ENCODE data around the gene TMEM158.

Gene TMEM158

GRCh38 chr3:45207446-45207845 lies 18.6 kb downstream of the TMEM158 start:
- H3K9ac ChIP-seq (ENCODE audit: low read length in 5 of 5) = no peak overlapping the region
- H3K36me3 ChIP-seq (ENCODE audit: control insufficient read depth in 5 of 5, insufficient read depth in 5 of 5, low read length in 5 of 5) = no peaks in the 10 kb centered on the region
- peaks cover 0 to 8% (median 6%) of the 10 kb centered on the region in 5 donors for H3K4me1 ChIP-seq (ENCODE audit: control insufficient read depth in 5 of 5, insufficient read depth in 5 of 5, low read length in 5 of 5)
- no peaks in the 10 kb centered on the region for H3K9me3 ChIP-seq (ENCODE audit: control insufficient read depth in 5 of 5, low read length in 5 of 5)
- H3K4me3 ChIP-seq (ENCODE audit: low read depth in 1 of 5, low read length in 5 of 5) = no peak overlapping the region
- H3K27me3 ChIP-seq (ENCODE audit: control insufficient read depth in 5 of 5, insufficient read depth in 4 of 5, low read length in 5 of 5) = peaks cover 0 to 3% (median 0%) of the 10 kb centered on the region in 5 donors
- no peak overlapping the region for H3K27ac ChIP-seq (ENCODE audit: low read depth, low read length)

DNA sequence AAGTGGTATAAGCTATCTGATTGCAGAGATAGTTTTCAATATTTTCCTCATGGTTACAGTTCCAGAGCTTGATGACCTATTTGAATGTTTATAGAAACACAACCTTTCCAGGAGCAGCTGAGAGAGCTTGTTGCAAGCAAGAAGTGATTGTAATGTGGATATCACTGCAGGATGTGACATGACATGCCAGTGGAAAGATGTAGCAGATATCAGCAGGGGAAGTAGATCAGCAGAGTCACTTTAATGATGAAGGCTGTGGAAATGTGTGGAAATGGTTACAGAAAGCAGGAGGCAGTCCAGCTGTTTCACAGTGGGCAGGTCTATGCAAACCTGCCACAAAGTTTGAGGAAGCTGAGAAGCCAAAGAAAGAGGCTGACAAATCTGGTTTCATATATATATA lies 21.0 kb downstream of the TMEM158 start:
- Histone ChIP-seq H3K4me3 (ENCODE audit: low read depth in 1 of 5, low read length in 5 of 5) (no peak overlapping the region), H3K27me3 (ENCODE audit: control insufficient read depth in 5 of 5, insufficient read depth in 4 of 5, low read length in 5 of 5) (peaks cover 0 to 2% (median 0%) of the 10 kb centered on the region in 5 donors), H3K36me3 (ENCODE audit: control insufficient read depth in 5 of 5, insufficient read depth in 5 of 5, low read length in 5 of 5) (no peaks in the 10 kb centered on the region), H3K9ac (ENCODE audit: low read length in 5 of 5) (no peak overlapping the region), H3K27ac (ENCODE audit: low read depth, low read length) (no peak overlapping the region), H3K4me1 (ENCODE audit: control insufficient read depth in 5 of 5, insufficient read depth in 5 of 5, low read length in 5 of 5) (no peaks in the 10 kb centered on the region), H3K9me3 (ENCODE audit: control insufficient read depth in 5 of 5, low read length in 5 of 5) (no peaks in the 10 kb centered on the region)

DNA sequence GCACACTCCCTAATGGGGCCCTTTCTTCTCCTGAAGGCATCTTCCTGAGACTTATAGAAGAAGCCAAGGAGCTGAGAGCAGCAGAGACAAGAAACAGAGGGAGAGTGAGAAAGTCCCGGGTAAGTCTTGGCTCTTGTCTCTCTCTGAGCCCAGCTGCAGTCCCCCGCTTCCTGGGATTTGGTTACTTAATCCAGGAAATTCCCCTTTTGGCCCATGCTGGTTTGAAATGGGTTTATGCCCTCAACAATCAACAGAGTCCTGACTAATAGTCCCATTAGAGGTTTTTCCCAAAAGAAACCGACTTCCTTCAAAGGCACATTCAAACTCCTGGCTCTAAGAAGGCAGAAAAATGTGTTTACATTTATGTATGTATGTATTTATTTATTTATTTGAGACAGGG lies 22.0 kb downstream of the TMEM158 start:
- Histone ChIP-seq H3K27me3 (ENCODE audit: control insufficient read depth in 5 of 5, insufficient read depth in 4 of 5, low read length in 5 of 5) (peaks cover 0 to 3% (median 0%) of the 10 kb centered on the region in 5 donors), H3K9me3 (ENCODE audit: control insufficient read depth in 5 of 5, low read length in 5 of 5) (no peaks in the 10 kb centered on the region), H3K36me3 (ENCODE audit: control insufficient read depth in 5 of 5, insufficient read depth in 5 of 5, low read length in 5 of 5) (no peaks in the 10 kb centered on the region), H3K4me1 (ENCODE audit: control insufficient read depth in 5 of 5, insufficient read depth in 5 of 5, low read length in 5 of 5) (no peaks in the 10 kb centered on the region), H3K4me3 (ENCODE audit: low read depth in 1 of 5, low read length in 5 of 5) (no peak overlapping the region), H3K9ac (ENCODE audit: low read length in 5 of 5) (no peak overlapping the region), H3K27ac (ENCODE audit: low read depth, low read length) (no peak overlapping the region)

DNA sequence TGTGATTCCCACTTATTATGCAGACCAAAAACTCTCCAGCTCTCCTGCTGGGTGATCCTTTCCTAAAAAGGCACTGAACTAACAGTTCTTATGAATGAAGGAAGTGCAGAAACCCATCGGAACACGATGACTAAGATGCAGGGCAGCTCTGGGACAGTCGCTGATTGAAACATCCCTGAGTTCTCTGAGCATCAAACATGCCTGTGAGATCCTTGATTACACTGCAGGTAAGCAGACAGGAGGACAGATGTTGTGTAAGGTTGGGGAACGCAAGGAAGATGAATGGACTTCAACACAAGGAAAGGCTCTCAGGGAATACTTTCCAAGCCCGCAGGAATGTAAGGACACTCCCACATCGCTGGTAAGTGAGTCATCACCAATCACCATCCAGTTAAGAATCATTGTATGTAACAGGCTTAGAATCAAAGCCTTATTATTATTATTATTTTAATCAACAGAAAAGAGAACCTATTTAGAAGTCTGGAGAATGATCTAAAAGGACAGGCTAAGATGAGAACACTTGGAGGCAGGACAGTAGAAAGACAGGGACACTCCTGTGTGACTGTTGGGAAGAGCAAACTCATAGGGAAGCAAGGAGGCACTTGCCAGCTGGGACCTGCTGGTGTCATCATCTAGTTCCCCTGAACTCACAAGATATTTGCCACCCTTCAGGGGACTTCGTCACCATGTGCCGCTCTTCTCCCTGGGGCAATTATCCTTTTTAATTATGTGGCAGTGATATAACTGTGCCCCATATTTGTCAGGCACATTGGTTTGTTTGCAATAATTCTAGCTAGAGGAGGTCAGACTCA lies 26.0 kb downstream of the TMEM158 start:
- H3K4me3 ChIP-seq (ENCODE audit: low read depth in 1 of 5, low read length in 5 of 5) = no peak overlapping the region
- no peaks in the 10 kb centered on the region for H3K4me1 ChIP-seq (ENCODE audit: control insufficient read depth in 5 of 5, insufficient read depth in 5 of 5, low read length in 5 of 5)
- no peaks in the 10 kb centered on the region for H3K36me3 ChIP-seq (ENCODE audit: control insufficient read depth in 5 of 5, insufficient read depth in 5 of 5, low read length in 5 of 5)
- H3K27me3 ChIP-seq (ENCODE audit: control insufficient read depth in 5 of 5, insufficient read depth in 4 of 5, low read length in 5 of 5) = peaks cover 0 to 3% (median 0%) of the 10 kb centered on the region in 5 donors
- H3K27ac ChIP-seq (ENCODE audit: low read depth, low read length) = no peak overlapping the region
- H3K9ac ChIP-seq (ENCODE audit: low read length in 5 of 5) = no peak overlapping the region
- H3K9me3 ChIP-seq (ENCODE audit: control insufficient read depth in 5 of 5, low read length in 5 of 5) = no peaks in the 10 kb centered on the region

- Histone ChIP-seq H3K27me3 (ENCODE audit: control insufficient read depth in 5 of 5, insufficient read depth in 4 of 5, low read length in 5 of 5) (peaks cover 0 to 3% (median 0%) of the 10 kb centered on the region in 5 donors), H3K4me1 (ENCODE audit: control insufficient read depth in 5 of 5, insufficient read depth in 5 of 5, low read length in 5 of 5) (no peaks in the 10 kb centered on the region), H3K9me3 (ENCODE audit: control insufficient read depth in 5 of 5, low read length in 5 of 5) (no peaks in the 10 kb centered on the region), H3K4me3 (ENCODE audit: low read depth in 1 of 5, low read length in 5 of 5) (no peak overlapping the region), H3K9ac (ENCODE audit: low read length in 5 of 5) (no peak overlapping the region), H3K27ac (ENCODE audit: low read depth, low read length) (no peak overlapping the region), H3K36me3 (ENCODE audit: control insufficient read depth in 5 of 5, insufficient read depth in 5 of 5, low read length in 5 of 5) (no peaks in the 10 kb centered on the region)
Observed at GRCh38 chr3:45198264-45199260, 27.5 kb downstream of the TMEM158 start.

DNA sequence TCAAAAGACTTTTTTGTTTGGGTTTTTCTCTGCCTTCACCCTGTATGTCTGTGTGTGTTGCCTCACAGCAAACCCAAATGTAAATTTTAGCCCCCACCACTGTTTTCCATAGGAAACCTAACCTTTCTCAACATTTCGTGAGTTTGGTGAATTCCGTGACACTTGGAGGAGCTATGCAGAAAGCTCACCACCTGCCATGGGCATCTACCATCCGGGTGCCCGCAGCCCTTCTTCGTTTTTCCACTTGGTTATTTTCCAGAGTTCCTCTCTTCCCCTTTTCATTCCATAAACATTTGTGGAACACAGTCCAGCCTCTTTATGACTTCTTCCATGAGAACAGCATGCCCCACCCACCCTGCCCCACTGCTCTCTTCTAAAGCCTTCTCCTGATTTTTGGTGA lies 31.3 kb downstream of the TMEM158 start:
- H3K4me3 ChIP-seq (ENCODE audit: low read depth in 1 of 5, low read length in 5 of 5) = no peak overlapping the region
- no peaks in the 10 kb centered on the region for H3K4me1 ChIP-seq (ENCODE audit: control insufficient read depth in 5 of 5, insufficient read depth in 5 of 5, low read length in 5 of 5)
- no peaks in the 10 kb centered on the region for H3K36me3 ChIP-seq (ENCODE audit: control insufficient read depth in 5 of 5, insufficient read depth in 5 of 5, low read length in 5 of 5)
- peaks cover 0 to 2% (median 0%) of the 10 kb centered on the region in 5 donors for H3K27me3 ChIP-seq (ENCODE audit: control insufficient read depth in 5 of 5, insufficient read depth in 4 of 5, low read length in 5 of 5)
- H3K9me3 ChIP-seq (ENCODE audit: control insufficient read depth in 5 of 5, low read length in 5 of 5) = no peaks in the 10 kb centered on the region
- no peak overlapping the region for H3K27ac ChIP-seq (ENCODE audit: low read depth, low read length)
- no peak overlapping the region for H3K9ac ChIP-seq (ENCODE audit: low read length in 5 of 5)

- peaks cover 0 to 2% (median 0%) of the 10 kb centered on the region in 5 donors for H3K27me3 ChIP-seq (ENCODE audit: control insufficient read depth in 5 of 5, insufficient read depth in 4 of 5, low read length in 5 of 5)
- H3K9me3 ChIP-seq (ENCODE audit: control insufficient read depth in 5 of 5, low read length in 5 of 5) = no peaks in the 10 kb centered on the region
- no peak overlapping the region for H3K4me3 ChIP-seq (ENCODE audit: low read depth in 1 of 5, low read length in 5 of 5)
- H3K36me3 ChIP-seq (ENCODE audit: control insufficient read depth in 5 of 5, insufficient read depth in 5 of 5, low read length in 5 of 5) = no peaks in the 10 kb centered on the region
- no peak overlapping the region for H3K9ac ChIP-seq (ENCODE audit: low read length in 5 of 5)
- no peaks in the 10 kb centered on the region for H3K4me1 ChIP-seq (ENCODE audit: control insufficient read depth in 5 of 5, insufficient read depth in 5 of 5, low read length in 5 of 5)
- no peak overlapping the region for H3K27ac ChIP-seq (ENCODE audit: low read depth, low read length)
Observed at GRCh38 chr3:45191924-45192417, 34.1 kb downstream of the TMEM158 start.

GRCh38 chr3:45191424-45191823 lies 34.7 kb downstream of the TMEM158 start:
- no peak overlapping the region for H3K9ac ChIP-seq (ENCODE audit: low read length in 5 of 5)
- H3K27ac ChIP-seq (ENCODE audit: low read depth, low read length) = no peak overlapping the region
- no peaks in the 10 kb centered on the region for H3K36me3 ChIP-seq (ENCODE audit: control insufficient read depth in 5 of 5, insufficient read depth in 5 of 5, low read length in 5 of 5)

DNA sequence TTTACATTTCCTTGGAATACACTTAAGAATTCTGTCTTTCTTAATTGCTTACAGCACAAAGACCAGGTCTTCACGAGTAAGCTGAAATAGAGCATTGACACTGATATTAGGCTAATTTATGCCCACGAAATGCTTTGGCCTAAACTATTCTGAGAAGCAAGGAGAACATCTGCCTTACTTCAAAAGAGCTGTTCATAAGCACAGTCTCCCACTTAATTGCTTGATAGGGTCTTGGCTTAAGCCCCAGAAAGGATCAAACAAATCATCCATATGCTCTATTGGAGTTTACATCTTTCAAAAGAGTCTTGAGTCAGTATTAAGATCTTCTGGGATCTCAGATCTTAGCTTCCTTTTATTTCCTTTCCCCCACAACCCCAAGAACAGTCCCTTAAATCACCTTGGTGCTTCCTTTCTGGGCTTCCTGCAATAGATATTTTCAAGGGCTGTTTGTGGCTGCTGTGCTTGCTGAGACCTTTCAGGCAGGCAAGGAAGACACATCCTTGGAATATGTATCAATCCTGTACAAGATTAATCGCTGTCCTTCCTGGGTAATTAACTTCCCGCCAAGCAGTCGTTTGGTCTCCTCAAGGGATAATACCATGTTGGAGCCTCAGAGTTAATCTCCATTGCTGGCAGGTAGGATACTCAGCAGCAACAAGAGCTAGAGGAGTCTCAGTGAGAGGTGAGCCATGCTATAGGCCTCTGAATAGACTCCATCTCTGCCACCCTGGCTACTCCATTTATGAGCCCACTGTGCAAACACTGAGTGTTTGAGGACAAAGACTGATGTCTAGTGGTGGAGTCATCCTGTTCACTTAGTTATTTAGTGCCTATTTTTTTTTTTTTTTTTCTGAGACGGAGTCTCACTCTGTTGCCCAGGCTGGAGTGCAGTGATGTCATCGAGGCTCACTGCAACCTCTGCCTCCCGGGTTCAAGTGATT lies 37.1 kb downstream of the TMEM158 start:
- Histone ChIP-seq H3K4me3 (ENCODE audit: low read depth in 1 of 5, low read length in 5 of 5) (no peak overlapping the region), H3K9me3 (ENCODE audit: control insufficient read depth in 5 of 5, low read length in 5 of 5) (no peaks in the 10 kb centered on the region), H3K4me1 (ENCODE audit: control insufficient read depth in 5 of 5, insufficient read depth in 5 of 5, low read length in 5 of 5) (no peaks in the 10 kb centered on the region), H3K36me3 (ENCODE audit: control insufficient read depth in 5 of 5, insufficient read depth in 5 of 5, low read length in 5 of 5) (no peaks in the 10 kb centered on the region), H3K9ac (ENCODE audit: low read length in 5 of 5) (no peak overlapping the region), H3K27ac (ENCODE audit: low read depth, low read length) (no peak overlapping the region), H3K27me3 (ENCODE audit: control insufficient read depth in 5 of 5, insufficient read depth in 4 of 5, low read length in 5 of 5) (peaks cover 0 to 2% (median 0%) of the 10 kb centered on the region in 5 donors)

More at GRCh38 chr3:45191424-45191823, 34.7 kb downstream of the TMEM158 start:
- Histone ChIP-seq H3K27me3 (ENCODE audit: control insufficient read depth in 5 of 5, insufficient read depth in 4 of 5, low read length in 5 of 5) (peaks cover 0 to 2% (median 0%) of the 10 kb centered on the region in 5 donors), H3K4me3 (ENCODE audit: low read depth in 1 of 5, low read length in 5 of 5) (no peak overlapping the region), H3K9me3 (ENCODE audit: control insufficient read depth in 5 of 5, low read length in 5 of 5) (no peaks in the 10 kb centered on the region), H3K4me1 (ENCODE audit: control insufficient read depth in 5 of 5, insufficient read depth in 5 of 5, low read length in 5 of 5) (no peaks in the 10 kb centered on the region)

All from subcutaneous abdominal adipose tissue (tissue), 5 donors.